ENCODE measurements around the gene EXOC4.

- TF ChIP-seq EP300 (IDR thresholded peaks at IDR 0.05), result no peak
- TF ChIP-seq CTCF (IDR thresholded peaks at IDR 0.05), result no peak
- no peak for TF ChIP-seq POLR2A (IDR thresholded peaks at IDR 0.05)
These were observed 261.7 kb downstream of the EXOC4 start for GRCh38 chr7:133514551-133514950.

Data from ovary (tissue), 3 donors.